RWPE1 (cell line): ENCODE results near the gene KDM3B.

Experiments
- CTCF ChIA-PET: fragments of 350-600 bp; sonication (Branson Sonifier 250); formaldehyde crosslinking; extraction: SDS; loops from one replicate; lab custom pipeline; 2021; lab: Yijun Ruan, JAX
- POLR2A ChIA-PET: fragments of 400-600 bp; formaldehyde crosslinking; extraction: SDS; loops from one replicate; lab custom pipeline; 2020; ENCODE audit warnings: antibody characterized with exemption; ENCODE audit not compliant: low non-redundant PET; lab: Yijun Ruan, JAX
- DNase-seq: peaks from one replicate; pipeline ENCODE4 v3.0.0; 2012; ENCODE audit warnings: low spot score
- H3K27ac ChIP-seq: fragments of 450-650 bp; 2 replicates; pipeline ENCODE4 v1.5.1; 2017
- CTCF ChIP-seq: fragments of 450-650 bp; conservative IDR thresholded peaks from 2 replicates; pipeline ENCODE4 v1.5.1; 2017; ENCODE audit warnings: low read depth, mild to moderate bottlenecking

The KDM3B gene

GRCh38 chr5:138461343-138462125 lies 109.0 kb downstream of the KDM3B start:
- peak; percentile 84 for DNase-seq
- POLR2A ChIA-PET, result no interaction called here
- TF ChIP-seq CTCF, result no peak
- H3K27ac ChIP-seq, result peak overlapping the region; percentile 17
- CTCF ChIA-PET, result interaction anchor here (0.6 to 2.0 kb wide), 3 partner anchors 11 to 1677 kb away, joined by 4 to 12 read pairs (median 5); no protein-coding TSS in a partner anchor

GRCh38 chr5:138463419-138464007 lies 111.0 kb downstream of the KDM3B start:
- CTCF ChIA-PET, result interaction anchor here (0.6 to 4.9 kb wide), 15 partner anchors 9 to 122 kb away, joined by 3 to 58 read pairs (median 4); partner anchors contain the start of gene ETF1
- peak overlapping the region; percentile 97 for H3K27ac ChIP-seq
- TF ChIP-seq CTCF, result no peak
- POLR2A ChIA-PET, result interaction anchor here (1.0 to 4.0 kb wide), 3 partner anchors 29 to 80 kb away, joined by 3 to 24 read pairs (median 17); partner anchors contain the start of gene ETF1
- no peak for DNase-seq

- POLR2A ChIA-PET, result interaction anchor here (1.9 to 4.0 kb wide), 3 partner anchors 38 to 80 kb away, joined by 6 to 24 read pairs (median 17); partner anchors contain the start of gene ETF1
- TF ChIP-seq CTCF, result peak; percentile 99
- DNase-seq, result peak; percentile 98
- CTCF ChIA-PET, result interaction anchor here (0.6 to 4.9 kb wide), 18 partner anchors 9 to 463 kb away, joined by 3 to 58 read pairs (median 4); partner anchors contain the start of gene ETF1
- peak overlapping the region; percentile 97 for H3K27ac ChIP-seq
These were observed 111.5 kb downstream of the KDM3B start for GRCh38 chr5:138464008-138464387.

- H3K27ac ChIP-seq, result peak overlapping the region; percentile 97
- DNase-seq, result peak; percentile 99
- ChIA-PET CTCF (interaction anchor here (0.6 to 4.9 kb wide), 18 partner anchors 15 to 464 kb away, joined by 3 to 58 read pairs (median 4); partner anchors contain the start of gene ETF1), POLR2A (interaction anchor here (0.7 to 4.0 kb wide), 10 partner anchors 29 to 1208 kb away, joined by 3 to 24 read pairs (median 5); partner anchors contain the start of genes ETF1 and HSPA9)
- TF ChIP-seq CTCF, result peak; percentile 86
These were observed 112.1 kb downstream of the KDM3B start for GRCh38 chr5:138464388-138465260.

GRCh38 chr5:138465261-138466124 lies 113.0 kb downstream of the KDM3B start, which contains the start of gene EGR1:
Gene EGR1 (plus strand): TSS chr5:138465479. CDS start chr5:138465762, 283 bp downstream.
- ChIA-PET CTCF (interaction anchor here (0.7 to 4.9 kb wide), 9 partner anchors 16 to 82 kb away, joined by 3 to 58 read pairs (median 5); no protein-coding TSS in a partner anchor), POLR2A (interaction anchor here (0.7 to 4.0 kb wide), 13 partner anchors 20 to 1207 kb away, joined by 3 to 24 read pairs (median 4); partner anchors contain the start of genes ETF1, FAM53C and HSPA9)
- DNase-seq, result peak; percentile 97
- H3K27ac ChIP-seq, result peak within 1 kb of the TSS; percentile 97
- no peak; the same call in 1 of the 2 replicates for TF ChIP-seq CTCF
